Cardiac septum (tissue), 1 donor: ENCODE data around the gene RAD50. TPM values are rescaled to one million over a fixed set of nuclear protein-coding genes. Genes with fewer than 3 reads are reported as not detected.
"Not testable (repeated sequence)": the region's sequence is repeated elsewhere in the genome, so short reads cannot be mapped to it uniquely, and the experiment has no call there.

ENCODE experiments used
- DNase-seq: peaks from one replicate; pipeline ENCODE4 v3.0.0-alpha.2; 2020; ENCODE audit warnings: low spot score
- intact Hi-C: fragments of 100-400 bp; cut with DNase I; formaldehyde crosslinking; loops from one replicate; pipeline ENCODE4 v1.14.0; 2022
- total RNA-seq: library from RNA; stranded (reverse); fragmentation: NEBNext Ultra II Directional; extraction: Animal tissue kit (Norgen Biotek cat#: 25700); gene quantifications from one replicate; pipeline ENCODE4 v1.2.1, GENCODE V29; 2021
- donor health status: DM: no; HTN: no; CAD: no.

The RAD50 gene
- total RNA-seq, 1 donor from 2014 or later, result 27.7 TPM

GRCh38 chr5:132686193-132686592 lies 129.4 kb downstream of the RAD50 start:
- DNase-seq, result no peak
- intact Hi-C loops, result no loop called here

GRCh38 chr5:132687995-132688394 lies 131.2 kb downstream of the RAD50 start:
- intact Hi-C loops, result no loop called here
- no peak for DNase-seq

- no peak for DNase-seq
Observed at GRCh38 chr5:132688536-132689339, 132.0 kb downstream of the RAD50 start.

GRCh38 chr5:132689513-132689912 lies 132.7 kb downstream of the RAD50 start:
- DNase-seq, result no peak
- intact Hi-C loops, result no loop called here

More at GRCh38 chr5:132688536-132689339, 132.0 kb downstream of the RAD50 start:
- intact Hi-C loops, result no loop called here

GRCh38 chr5:132690156-132690555 lies 133.4 kb downstream of the RAD50 start:
- intact Hi-C loops, result no loop called here
- DNase-seq, result no peak

GRCh38 chr5:132691755-132692631 lies 135.2 kb downstream of the RAD50 start:
- DNase-seq, intact Hi-C loops: not testable (repeated sequence)

- intact Hi-C loops, result no loop called here
- DNase-seq, result no peak
Observed at GRCh38 chr5:132692632-132692967, 135.8 kb downstream of the RAD50 start.

Other genes starting within 250 kb of the RAD50 start
- 9.2 TPM for gene SLC22A5, start 187.3 kb upstream of the RAD50 start, total RNA-seq
- gene IRF1, start 66.2 kb upstream of the RAD50 start, total RNA-seq, result 19.9 TPM
- gene IL5, start 13.5 kb upstream of the RAD50 start, total RNA-seq, result not detected
- gene IL13, start 101.2 kb downstream of the RAD50 start, total RNA-seq, result not detected
- not detected for gene IL4, start 117.0 kb downstream of the RAD50 start, total RNA-seq
- gene KIF3A, start 180.6 kb downstream of the RAD50 start, total RNA-seq, result 10.9 TPM
- gene CCNI2, start 190.4 kb downstream of the RAD50 start, total RNA-seq, result not detected
- 45.2 TPM for gene SEPTIN8, start 220.3 kb downstream of the RAD50 start, total RNA-seq